GM19372 (cell line): ENCODE results near the gene MRPL50.

Experiments
- ATAC-seq: cut with Tn5 transposase; IDR thresholded peaks from one replicate; pipeline ENCODE4 v1.9.1; 2021; ENCODE audit warnings: mild to moderate bottlenecking, low read depth, moderate library complexity; ENCODE audit not compliant: unreplicated experiment

MRPL50 gene

DNA sequence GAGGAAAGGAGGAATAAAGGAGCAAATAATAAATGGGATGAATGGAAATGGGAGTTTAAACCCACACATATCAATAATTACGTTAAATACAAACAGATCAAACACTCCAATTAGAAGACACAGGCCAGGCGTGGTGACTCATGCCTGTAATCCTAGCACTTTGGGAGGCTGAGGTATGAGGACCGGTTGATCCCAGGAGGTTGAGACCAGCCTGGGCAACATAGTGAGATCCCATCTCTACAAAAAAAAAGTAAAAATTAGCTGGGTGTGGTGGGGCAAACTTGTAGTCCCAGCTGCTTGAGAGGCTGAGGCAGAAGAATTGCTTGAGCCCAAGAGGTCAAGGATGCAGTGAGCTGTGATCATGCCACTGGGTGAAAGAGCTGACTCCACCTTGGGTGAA is 17.3 kb downstream of the MRPL50 start:
- ATAC-seq: no peak

- no peak for ATAC-seq
Measured at GRCh38 chr9:101380295-101380694, 18.1 kb downstream of the MRPL50 start.

- no peak for ATAC-seq
Measured at GRCh38 chr9:101376111-101376848, 22.1 kb downstream of the MRPL50 start.

GRCh38 chr9:101375546-101375945 is 22.9 kb downstream of the MRPL50 start:
- ATAC-seq: no peak

DNA sequence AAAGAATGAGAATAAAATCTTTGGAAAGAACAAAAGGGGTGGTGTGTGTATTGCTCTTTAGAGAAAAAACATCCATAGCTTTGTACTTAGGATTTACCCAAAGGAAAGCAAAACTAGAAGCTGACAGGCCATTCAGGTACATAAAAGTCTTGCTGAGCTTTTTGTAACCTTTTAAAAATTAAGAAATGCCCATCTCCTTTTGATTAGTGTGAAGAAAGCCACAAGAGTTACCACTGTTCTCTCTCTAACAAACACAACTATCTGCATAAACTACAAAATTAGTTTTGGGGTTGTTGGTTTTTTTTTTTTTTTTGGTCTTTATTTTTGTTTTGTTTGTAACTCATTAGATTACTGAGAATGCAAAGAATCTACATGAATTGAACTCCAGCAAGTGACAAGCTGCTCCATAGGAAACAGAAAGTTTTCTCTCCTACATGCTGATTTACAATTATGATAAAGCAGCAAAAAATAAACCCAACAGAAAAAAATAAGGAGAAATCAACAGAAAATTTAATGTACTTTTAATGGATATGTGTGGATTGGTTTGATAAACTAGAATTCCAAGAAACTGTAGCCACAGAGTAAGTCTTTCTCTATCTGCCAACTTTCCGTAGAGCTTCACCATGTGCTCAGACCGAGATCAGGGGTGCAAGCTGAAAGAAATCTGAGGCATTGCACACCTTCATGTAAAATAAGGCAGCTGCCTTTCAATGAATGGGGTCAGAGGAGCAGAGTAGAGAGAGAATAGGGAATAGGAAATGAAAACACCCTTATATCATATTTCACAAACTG is 25.9 kb downstream of the MRPL50 start:
- ATAC-seq: no peak

- ATAC-seq: no peak
Measured at GRCh38 chr9:101371813-101372212, 26.6 kb downstream of the MRPL50 start.

DNA sequence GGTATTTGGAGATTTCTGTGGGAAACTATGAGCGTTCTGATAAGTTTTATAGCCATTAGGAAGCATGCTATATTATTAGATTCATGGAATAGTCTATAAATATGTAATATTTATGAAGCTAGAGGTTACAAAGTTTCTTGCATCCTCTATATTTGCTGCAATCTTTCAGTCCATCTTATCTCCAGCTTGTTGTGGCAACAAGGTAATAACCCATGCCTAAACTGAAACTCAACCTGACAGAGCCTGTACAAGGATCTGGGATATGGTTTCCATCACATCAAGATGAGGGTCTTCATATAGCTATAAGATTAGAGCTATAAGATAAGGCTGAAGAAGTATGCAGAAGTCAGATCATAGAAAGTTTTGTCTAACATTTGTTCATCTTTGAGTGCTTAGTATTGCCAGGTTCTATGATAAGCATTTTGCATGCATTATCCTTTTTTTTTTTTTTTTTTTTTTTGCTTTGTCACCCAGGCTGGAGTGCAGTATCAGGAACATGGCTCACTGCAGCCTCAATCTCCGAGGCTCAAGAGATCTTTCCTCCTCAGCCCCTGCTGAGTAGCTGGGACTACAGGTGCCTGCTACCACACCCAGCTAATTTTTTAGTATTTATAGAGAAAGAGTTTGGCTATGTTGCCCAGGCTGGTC is 28.4 kb downstream of the MRPL50 start:
- no peak for ATAC-seq

DNA sequence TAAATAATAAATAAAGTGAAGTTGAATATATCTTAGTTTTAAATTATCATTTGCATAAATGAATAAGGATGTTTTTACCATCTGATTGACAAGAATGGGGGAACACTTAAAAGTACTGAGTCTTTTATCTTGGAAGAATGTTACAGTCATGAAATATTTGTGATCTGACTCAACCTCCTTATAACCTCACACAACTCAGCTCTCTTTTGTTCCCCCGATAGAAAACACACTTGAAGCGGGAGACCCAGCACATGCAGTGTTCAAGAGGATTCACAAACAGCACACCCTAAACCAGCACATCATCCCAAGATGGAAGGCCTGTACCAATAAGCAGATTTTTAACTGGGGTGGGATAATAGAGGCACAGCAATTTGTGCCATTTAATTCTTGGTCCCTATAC is 29.1 kb downstream of the MRPL50 start:
- no peak for ATAC-seq

GRCh38 chr9:101367323-101367722 is 31.1 kb downstream of the MRPL50 start:
- no peak for ATAC-seq

DNA sequence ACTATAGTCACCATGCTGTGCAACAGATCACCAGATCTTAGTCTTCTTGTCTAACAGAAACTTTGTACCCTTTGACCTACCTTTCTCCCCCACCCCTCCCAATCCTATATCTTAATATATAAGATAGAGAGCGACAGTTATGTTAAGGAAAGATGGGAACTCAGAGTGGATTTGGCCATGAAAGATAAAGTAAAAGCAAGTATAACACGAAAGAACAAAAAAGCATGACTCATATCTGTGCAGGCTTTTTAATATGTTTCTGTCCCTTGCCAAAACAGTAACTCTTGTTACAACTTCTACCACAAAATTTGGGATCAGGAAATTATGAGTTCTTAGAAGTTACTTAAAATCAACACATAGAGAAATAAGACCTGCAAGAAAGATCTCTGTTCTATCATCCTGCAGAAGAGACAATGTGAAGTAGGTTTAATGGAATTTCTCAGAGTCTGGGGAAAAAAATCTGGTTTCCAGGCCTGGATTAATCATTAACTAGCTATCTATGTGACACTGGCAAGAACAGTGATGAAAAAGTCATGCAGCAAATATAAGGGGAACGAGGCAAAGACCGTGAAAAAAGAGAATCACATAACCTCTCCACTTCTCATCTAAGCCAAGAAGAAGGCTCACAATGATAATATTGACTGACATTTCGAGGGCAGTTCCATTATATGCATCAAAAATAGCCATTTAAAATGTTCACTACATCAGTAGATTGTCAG is 32.2 kb downstream of the MRPL50 start:
- ATAC-seq: no peak

DNA sequence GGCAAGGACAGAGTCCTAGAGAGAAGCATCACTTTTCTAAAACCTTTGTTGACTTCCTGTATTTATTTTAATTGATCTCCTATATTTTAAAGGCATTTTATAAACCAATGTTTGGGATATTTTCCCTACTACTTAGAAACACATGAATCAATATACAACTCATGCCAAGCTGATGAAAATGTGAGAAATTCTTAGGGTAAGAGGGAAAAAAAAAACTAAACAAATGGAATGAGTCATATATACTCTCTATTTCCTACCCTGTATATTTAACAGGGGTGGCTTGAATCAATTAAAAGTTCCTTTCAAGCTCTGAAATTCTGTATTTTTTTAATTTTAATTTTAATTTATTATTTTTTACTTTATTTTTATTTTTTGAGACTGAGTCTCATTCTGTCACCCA is 33.2 kb downstream of the MRPL50 start:
- no peak for ATAC-seq

DNA sequence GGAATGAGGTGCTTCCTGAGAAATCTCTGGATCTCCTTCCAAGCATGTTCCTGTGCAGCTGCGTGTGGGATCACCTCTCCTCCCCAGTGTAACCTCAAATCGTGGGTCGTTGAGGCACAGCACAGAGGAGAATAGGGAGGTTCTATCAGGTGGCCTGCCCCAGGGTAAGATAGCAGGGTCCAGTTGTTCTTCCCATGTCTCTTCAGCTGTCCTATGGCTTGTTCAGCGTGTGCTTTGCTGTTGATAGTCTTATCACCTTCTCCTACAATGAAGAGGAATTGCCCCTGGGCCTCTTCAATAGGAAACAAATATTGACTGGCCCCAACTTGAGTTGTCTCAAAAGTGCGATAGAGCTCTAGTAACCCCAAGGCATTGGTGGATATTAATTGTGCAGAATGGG is 36.0 kb downstream of the MRPL50 start:
- no peak for ATAC-seq

DNA sequence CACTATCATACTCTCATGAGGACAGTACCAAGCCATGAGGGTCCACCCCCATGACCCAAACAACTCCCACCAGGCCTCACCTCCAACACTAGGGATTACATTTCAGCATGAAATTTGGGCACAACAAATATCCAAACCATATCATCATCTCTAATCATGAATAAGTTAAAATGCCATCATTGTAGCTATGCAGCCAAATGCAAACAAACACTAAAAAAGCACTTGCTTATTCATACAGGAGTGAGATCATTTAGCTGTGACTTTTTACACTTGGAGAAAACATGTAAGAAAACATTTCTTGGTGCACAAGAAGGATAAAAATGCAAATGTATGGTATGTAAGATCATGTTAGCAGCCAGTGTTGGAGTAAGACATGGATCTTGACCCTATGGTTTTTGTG is 37.8 kb downstream of the MRPL50 start:
- no peak for ATAC-seq

- ATAC-seq: no peak
Measured at GRCh38 chr9:101359679-101360078, 38.7 kb downstream of the MRPL50 start.

- no peak for ATAC-seq
Measured at GRCh38 chr9:101356619-101357018, 41.8 kb downstream of the MRPL50 start.

DNA sequence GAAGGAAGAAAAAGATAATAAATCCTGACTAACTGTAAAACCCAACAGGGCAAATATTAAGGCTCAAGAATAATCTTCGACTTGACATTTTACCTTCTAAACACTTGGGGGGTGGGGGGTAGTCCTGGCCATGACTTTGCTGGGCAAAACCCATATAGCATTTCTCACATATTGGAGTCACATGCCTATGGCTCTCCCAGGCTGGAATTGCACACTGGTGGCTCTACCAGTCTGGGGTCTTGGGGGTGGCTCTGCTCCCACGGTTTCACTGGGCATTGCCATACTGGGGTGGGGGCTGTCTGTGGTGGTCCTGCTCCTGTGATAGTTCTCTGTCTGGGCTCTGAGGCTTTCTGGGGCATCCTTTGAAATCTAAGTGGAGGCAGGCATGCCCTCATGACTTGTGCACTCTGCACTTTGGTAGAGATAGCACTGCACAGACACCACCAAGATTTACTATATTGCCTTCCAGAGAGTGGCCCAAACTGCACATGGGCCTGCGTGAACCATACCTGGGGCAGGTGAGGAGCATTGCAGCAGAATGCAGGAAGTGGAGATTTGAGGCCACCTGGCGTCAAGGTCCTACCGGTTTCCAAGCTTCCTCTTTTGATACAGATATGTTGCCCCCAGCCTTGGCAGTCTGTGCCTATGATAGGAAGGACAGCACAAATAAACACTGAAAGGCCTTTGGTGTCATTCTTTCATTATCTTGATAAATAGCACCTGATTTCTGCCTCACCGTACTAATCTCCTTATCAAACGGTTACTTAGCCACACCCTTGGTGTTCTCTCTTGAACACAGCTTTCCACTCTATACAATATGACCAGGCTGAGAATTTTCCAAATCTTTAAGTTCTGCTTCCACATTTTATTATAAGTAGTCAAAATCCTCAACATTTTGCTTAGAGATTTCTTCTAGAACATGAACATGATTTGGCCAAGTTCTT is 43.4 kb downstream of the MRPL50 start:
- no peak for ATAC-seq

DNA sequence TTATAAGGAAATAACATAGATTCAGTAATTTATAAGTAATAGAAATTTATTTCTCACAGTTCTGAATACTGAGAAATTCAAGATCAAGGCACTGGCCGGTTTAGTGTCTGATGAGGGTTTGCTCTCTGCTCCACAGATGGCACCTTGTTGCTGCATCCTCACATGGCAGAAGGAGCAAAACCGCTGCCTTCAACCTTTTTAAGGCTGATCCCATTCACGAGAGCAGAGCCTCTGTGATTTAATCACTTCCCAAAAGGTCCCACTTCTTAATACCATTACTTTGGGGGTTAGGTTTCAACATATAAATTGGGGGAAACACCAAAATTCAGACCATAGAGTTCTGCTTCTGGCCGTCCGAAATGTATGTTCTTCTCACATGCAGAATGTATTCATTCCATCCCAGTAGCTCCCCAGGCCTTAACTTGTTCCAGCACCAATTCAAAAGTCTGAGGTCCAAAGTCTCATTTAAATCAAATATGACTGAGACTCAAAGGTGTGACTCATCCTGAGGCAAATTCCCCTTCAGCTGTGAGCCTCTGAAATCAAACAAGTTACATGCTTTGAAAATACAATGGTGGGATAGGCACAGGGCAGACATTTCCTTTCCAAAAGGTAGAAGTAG is 44.2 kb downstream of the MRPL50 start:
- no peak for ATAC-seq

- ATAC-seq: no peak
Measured at GRCh38 chr9:101353683-101354082, 44.7 kb downstream of the MRPL50 start.

- ATAC-seq: no peak
Measured at GRCh38 chr9:101352892-101353463, 45.4 kb downstream of the MRPL50 start.
